Liver (tissue), 9 donors: Measurements from ENCODE around the gene MFSD11. TPM values are rescaled to one million over a fixed set of nuclear protein-coding genes. Genes with fewer than 3 reads are reported as not detected.

Experiments used
- DNase-seq: peaks from one replicate; pipeline ENCODE4 v3.0.0-alpha.2; 2017; ENCODE audit warnings: low spot score
- H3K27ac ChIP-seq, 2 donors: one replicate each; pipeline ENCODE4 v1.7.0; 2013; ENCODE audit warnings: inconsistent platforms in 2 of 2, low read length in 2 of 2, control low read depth in 1 of 2, low read depth in 1 of 2, mild to moderate bottlenecking in 1 of 2
- H3K27me3 ChIP-seq, 4 donors: one replicate each; pipeline versions ENCODE4 v1.6.1 to v1.7.0; 2013; ENCODE audit warnings: low read length in 3 of 4, inconsistent platforms in 1 of 4, mild to moderate bottlenecking in 1 of 4, moderate library complexity in 1 of 4; ENCODE audit not compliant: control insufficient read depth in 4 of 4, insufficient read depth in 4 of 4
- H3K36me3 ChIP-seq, 4 donors: one replicate each; pipeline versions ENCODE4 v1.6.1 to v1.7.0; 2013; ENCODE audit warnings: low read length in 3 of 4, mild to moderate bottlenecking in 3 of 4, low read depth in 1 of 4, moderate library complexity in 1 of 4; ENCODE audit not compliant: control insufficient read depth in 4 of 4, insufficient read depth in 3 of 4
- H3K4me1 ChIP-seq, 4 donors: one replicate each; pipeline versions ENCODE4 v1.6.1 to v1.7.0; 2013; ENCODE audit warnings: low read length in 3 of 4, mild to moderate bottlenecking in 3 of 4, moderate library complexity in 1 of 4; ENCODE audit not compliant: control insufficient read depth in 4 of 4, insufficient read depth in 4 of 4
- H3K4me3 ChIP-seq, 3 donors: one replicate each; pipeline versions ENCODE4 v1.6.1 to v1.7.0; 2013; ENCODE audit warnings: low read length in 3 of 3, control low read depth in 1 of 3, low read depth in 1 of 3, mild to moderate bottlenecking in 1 of 3
- H3K9ac ChIP-seq, 2 donors: one replicate each; pipeline ENCODE4 v1.7.0; 2013; ENCODE audit warnings: low read length in 2 of 2, mild to moderate bottlenecking in 2 of 2, moderate library complexity in 2 of 2, control low read depth in 1 of 2, low read depth in 1 of 2
- H3K9me3 ChIP-seq, 4 donors: one replicate each; pipeline versions ENCODE4 v1.6.1 to v1.7.0; 2013; ENCODE audit warnings: low read length in 3 of 4; ENCODE audit not compliant: control insufficient read depth in 4 of 4
- EGR1 ChIP-seq, 2 donors: IDR thresholded peaks; 2 replicates each; pipeline ENCODE4 v1.6.1; 2016 to 2018; ENCODE audit warnings: antibody characterized with exemption in 2 of 2, low read depth in 2 of 2
- FOXA1 ChIP-seq: IDR thresholded peaks from 2 replicates; pipeline ENCODE4 v1.6.1; 2016; ENCODE audit warnings: antibody characterized with exemption
- FOXA2 ChIP-seq: IDR thresholded peaks from 2 replicates; pipeline ENCODE4 v1.6.1; 2016; ENCODE audit warnings: antibody characterized with exemption
- GABPA ChIP-seq, 2 donors: IDR thresholded peaks in 1 of 2; conservative IDR thresholded peaks in 1 of 2; 2 replicates each; pipeline ENCODE4 v1.6.1; 2016; ENCODE audit warnings: antibody characterized with exemption in 2 of 2, mild to moderate bottlenecking in 1 of 2, moderate library complexity in 1 of 2
- HNF4A ChIP-seq, 2 donors: conservative IDR thresholded peaks; 2 replicates each; pipeline ENCODE4 v1.6.1; 2016; ENCODE audit warnings: antibody characterized with exemption in 2 of 2, mild to moderate bottlenecking in 2 of 2
- HNF4G ChIP-seq: IDR thresholded peaks from 2 replicates; pipeline ENCODE4 v1.6.1; 2016; ENCODE audit warnings: antibody characterized with exemption
- JUND ChIP-seq, 2 donors: IDR thresholded peaks; 2 replicates each; pipeline ENCODE4 v1.6.1; 2016; ENCODE audit warnings: antibody characterized with exemption in 2 of 2
- MAX ChIP-seq: IDR thresholded peaks from 2 replicates; pipeline ENCODE4 v1.6.1; 2016; ENCODE audit warnings: antibody characterized with exemption
- RAD21 ChIP-seq, 2 donors: IDR thresholded peaks; 2 replicates each; pipeline ENCODE4 v1.6.1; 2016; ENCODE audit warnings: antibody characterized with exemption in 2 of 2, mild to moderate bottlenecking in 2 of 2
- REST ChIP-seq: IDR thresholded peaks from 2 replicates; pipeline ENCODE4 v1.6.1; 2016; ENCODE audit warnings: antibody characterized with exemption, mild to moderate bottlenecking
- SP1 ChIP-seq: IDR thresholded peaks from 2 replicates; pipeline ENCODE4 v1.6.1; 2018; ENCODE audit warnings: antibody characterized with exemption, mild to moderate bottlenecking
- TAF1 ChIP-seq: conservative IDR thresholded peaks from 2 replicates; pipeline ENCODE4 v1.6.1; 2016; ENCODE audit warnings: antibody characterized with exemption, mild to moderate bottlenecking
- YY1 ChIP-seq: IDR thresholded peaks from 2 replicates; pipeline ENCODE4 v1.6.1; 2016; ENCODE audit warnings: antibody characterized with exemption, mild to moderate bottlenecking
- WGBS: extraction: QIAGEN DNeasy Blood & Tissue Kit; methylation state at CpG from one replicate; pipeline ENCODE4 v1.1.7; 2013; 5-methylcytosine and 5-hydroxymethylcytosine counted together
- polyA plus RNA-seq, 2 donors: library from polyadenylated mRNA; stranded (reverse) in 1 of 2; unstranded in 1 of 2; fragments of 200-250 nt in 1 of 2; fragments of >200 nt in 1 of 2; fragmentation: Nextera tagmentation in 1 of 2; extraction: Ambion mirVana in 1 of 2; gene quantifications; one replicate each; pipeline versions ENCODE4 v1.2.1 to v1.2.3, GENCODE V29; 2013 to 2015
- total RNA-seq, 2 donors: library from RNA; depleted of rRNA; stranded (reverse); fragments of >200 nt; gene quantifications; one replicate each; pipeline ENCODE4 v1.2.3, GENCODE V29; 2014
- TF ChIP-seq, protein P1 (sequence below): IDR thresholded peaks from 2 replicates; pipeline ENCODE4 v1.6.1; 2016; ENCODE audit warnings: antibody characterized with exemption
- TF ChIP-seq, protein P2 (sequence below): IDR thresholded peaks from 2 replicates; pipeline ENCODE4 v1.6.1; 2016; ENCODE audit warnings: antibody characterized with exemption
- TF ChIP-seq, protein P3 (sequence below): fragments of 150-350 bp; IDR thresholded peaks from 2 replicates; pipeline ENCODE4 v1.5.1; 2017; ENCODE audit warnings: improper control_type of control experiment, low read depth, low read length; ENCODE audit not compliant: missing input control
- donor health status: healthy.
- donor health status: healthy.
- donor health status: healthy.
- donor health status: healthy.
- donor health status: healthy.

MFSD11 gene
- total and polyA plus RNA-seq, 4 donors, result 8.6 to 26.9 (median 17.5) TPM

DNA sequence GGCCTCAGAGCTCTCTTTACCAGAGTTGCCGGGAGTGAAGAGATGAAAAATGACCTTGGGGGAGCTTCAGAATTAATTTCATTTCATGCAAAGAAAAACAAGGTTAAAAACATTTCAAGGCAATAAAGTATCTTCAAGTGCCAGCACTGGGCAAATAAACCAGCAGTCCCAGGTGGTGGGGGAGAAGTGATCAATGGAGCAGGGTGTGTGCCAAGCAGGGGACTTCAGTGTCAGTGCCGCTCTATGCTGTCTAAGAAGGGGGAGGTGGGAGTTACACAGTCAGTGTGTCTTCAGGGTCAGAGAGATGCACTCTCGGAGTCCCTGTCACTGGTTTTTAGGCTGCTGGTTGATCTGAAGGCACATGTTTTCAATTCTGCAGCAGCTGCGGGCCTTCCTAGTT, 73.0 kb downstream of the MFSD11 start:
- DNase-seq, result no peak
- Histone ChIP-seq H3K9me3 (no peaks in the 10 kb centered on the region), H3K36me3 (no peaks in the 10 kb centered on the region), H3K27me3 (no peaks in the 10 kb centered on the region), H3K4me3 (no peak overlapping the region), H3K27ac (no peak overlapping the region), H3K4me1 (no peaks in the 10 kb centered on the region), H3K9ac (no peak overlapping the region)
- WGBS, result 90% methylated on average over 4 of the region's 4 CpGs
- TF ChIP-seq FOXA1 (no peak), SP1 (no peak), HNF4A (conservative IDR thresholded peaks at IDR 0.05) (no peak), HNF4G (no peak), TAF1 (no peak), REST (no peak), EGR1 (IDR thresholded peaks at IDR 0.05; ENCODE audit: low read depth in 2 of 2) (no peak), JUND (IDR thresholded peaks at IDR 0.05) (no peak), YY1 (no peak), RAD21 (IDR thresholded peaks at IDR 0.05) (no peak), MAX (no peak), FOXA2 (no peak), GABPA (IDR thresholded peaks at IDR 0.05 in 1 of 2, conservative IDR thresholded peaks at IDR 0.05 in 1 of 2) (no peak)
- TF ChIP-seq, protein P1, sequence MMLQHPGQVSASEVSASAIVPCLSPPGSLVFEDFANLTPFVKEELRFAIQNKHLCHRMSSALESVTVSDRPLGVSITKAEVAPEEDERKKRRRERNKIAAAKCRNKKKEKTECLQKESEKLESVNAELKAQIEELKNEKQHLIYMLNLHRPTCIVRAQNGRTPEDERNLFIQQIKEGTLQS, result no peak
- TF ChIP-seq, protein P2, sequence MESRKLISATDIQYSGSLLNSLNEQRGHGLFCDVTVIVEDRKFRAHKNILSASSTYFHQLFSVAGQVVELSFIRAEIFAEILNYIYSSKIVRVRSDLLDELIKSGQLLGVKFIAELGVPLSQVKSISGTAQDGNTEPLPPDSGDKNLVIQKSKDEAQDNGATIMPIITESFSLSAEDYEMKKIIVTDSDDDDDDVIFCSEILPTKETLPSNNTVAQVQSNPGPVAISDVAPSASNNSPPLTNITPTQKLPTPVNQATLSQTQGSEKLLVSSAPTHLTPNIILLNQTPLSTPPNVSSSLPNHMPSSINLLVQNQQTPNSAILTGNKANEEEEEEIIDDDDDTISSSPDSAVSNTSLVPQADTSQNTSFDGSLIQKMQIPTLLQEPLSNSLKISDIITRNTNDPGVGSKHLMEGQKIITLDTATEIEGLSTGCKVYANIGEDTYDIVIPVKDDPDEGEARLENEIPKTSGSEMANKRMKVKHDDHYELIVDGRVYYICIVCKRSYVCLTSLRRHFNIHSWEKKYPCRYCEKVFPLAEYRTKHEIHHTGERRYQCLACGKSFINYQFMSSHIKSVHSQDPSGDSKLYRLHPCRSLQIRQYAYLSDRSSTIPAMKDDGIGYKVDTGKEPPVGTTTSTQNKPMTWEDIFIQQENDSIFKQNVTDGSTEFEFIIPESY, result no peak
- TF ChIP-seq, protein P3, sequence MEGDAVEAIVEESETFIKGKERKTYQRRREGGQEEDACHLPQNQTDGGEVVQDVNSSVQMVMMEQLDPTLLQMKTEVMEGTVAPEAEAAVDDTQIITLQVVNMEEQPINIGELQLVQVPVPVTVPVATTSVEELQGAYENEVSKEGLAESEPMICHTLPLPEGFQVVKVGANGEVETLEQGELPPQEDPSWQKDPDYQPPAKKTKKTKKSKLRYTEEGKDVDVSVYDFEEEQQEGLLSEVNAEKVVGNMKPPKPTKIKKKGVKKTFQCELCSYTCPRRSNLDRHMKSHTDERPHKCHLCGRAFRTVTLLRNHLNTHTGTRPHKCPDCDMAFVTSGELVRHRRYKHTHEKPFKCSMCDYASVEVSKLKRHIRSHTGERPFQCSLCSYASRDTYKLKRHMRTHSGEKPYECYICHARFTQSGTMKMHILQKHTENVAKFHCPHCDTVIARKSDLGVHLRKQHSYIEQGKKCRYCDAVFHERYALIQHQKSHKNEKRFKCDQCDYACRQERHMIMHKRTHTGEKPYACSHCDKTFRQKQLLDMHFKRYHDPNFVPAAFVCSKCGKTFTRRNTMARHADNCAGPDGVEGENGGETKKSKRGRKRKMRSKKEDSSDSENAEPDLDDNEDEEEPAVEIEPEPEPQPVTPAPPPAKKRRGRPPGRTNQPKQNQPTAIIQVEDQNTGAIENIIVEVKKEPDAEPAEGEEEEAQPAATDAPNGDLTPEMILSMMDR, result no peak

GRCh38 chr17:76811834-76812233, 73.9 kb downstream of the MFSD11 start:
- TF ChIP-seq, protein P1, result no peak
- 87% methylated on average over 5 of the region's 5 CpGs for WGBS
- H3K36me3 ChIP-seq, result no peaks in the 10 kb centered on the region
- DNase-seq, result no peak
- no peak overlapping the region for H3K4me3 ChIP-seq
- no peaks in the 10 kb centered on the region for H3K4me1 ChIP-seq
- no peak overlapping the region for H3K27ac ChIP-seq
- no peaks in the 10 kb centered on the region for H3K9me3 ChIP-seq
- no peaks in the 10 kb centered on the region for H3K27me3 ChIP-seq
- H3K9ac ChIP-seq, result no peak overlapping the region
